ENCODE data around the gene NUDT4.
"Not testable (repeated sequence)": the region's sequence is repeated elsewhere in the genome, so short reads cannot be mapped to it uniquely, and the experiment has no call there.

The NUDT4 gene

GRCh38 chr12:93390031-93390430, 12.3 kb downstream of the NUDT4 start:
- FAIRE-seq (no peak), DNase-seq (ENCODE audit: insufficient read length, low spot score) (no peak)
- TF ChIP-seq POLR2A (IDR thresholded peaks at IDR 0.05; ENCODE audit: low read depth, low read length) (no peak), SPI1 (IDR thresholded peaks at IDR 0.05; ENCODE audit: low read depth, low read length) (no peak), TAF1 (IDR thresholded peaks at IDR 0.05; ENCODE audit: low read depth, low read length) (no peak), POLR2AphosphoS5 (IDR thresholded peaks at IDR 0.05; ENCODE audit: low read depth, low read length) (no peak), POU2F2 (IDR thresholded peaks at IDR 0.05; ENCODE audit: low read depth, low read length) (no peak), PAX5 (IDR thresholded peaks at IDR 0.05; ENCODE audit: insufficient read depth, low read length, severe bottlenecking) (no peak)

GRCh38 chr12:93390549-93391297, 13.0 kb downstream of the NUDT4 start:
- no peak for DNase-seq (ENCODE audit: insufficient read length, low spot score)
- no peak for TF ChIP-seq POLR2A (IDR thresholded peaks at IDR 0.05; ENCODE audit: low read depth, low read length)
- TF ChIP-seq PAX5 (IDR thresholded peaks at IDR 0.05; ENCODE audit: insufficient read depth, low read length, severe bottlenecking): peak; percentile 53

GRCh38 chr12:93393425-93393824, 15.7 kb downstream of the NUDT4 start:
- no peak for DNase-seq (ENCODE audit: insufficient read length, low spot score)
- no peak for TF ChIP-seq POLR2A (IDR thresholded peaks at IDR 0.05; ENCODE audit: low read depth, low read length)
- no peak for TF ChIP-seq POLR2AphosphoS5 (IDR thresholded peaks at IDR 0.05; ENCODE audit: low read depth, low read length)
- no peak for TF ChIP-seq PAX5 (IDR thresholded peaks at IDR 0.05; ENCODE audit: insufficient read depth, low read length, severe bottlenecking)
- TF ChIP-seq POU2F2 (IDR thresholded peaks at IDR 0.05; ENCODE audit: low read depth, low read length): no peak
- no peak for TF ChIP-seq TAF1 (IDR thresholded peaks at IDR 0.05; ENCODE audit: low read depth, low read length)
- no peak for TF ChIP-seq SPI1 (IDR thresholded peaks at IDR 0.05; ENCODE audit: low read depth, low read length)
- no peak for FAIRE-seq

More at GRCh38 chr12:93390549-93391297, 13.0 kb downstream of the NUDT4 start:
- FAIRE-seq: peak; percentile 66

GRCh38 chr12:93397412-93397811, 19.7 kb downstream of the NUDT4 start:
- TF ChIP-seq POLR2AphosphoS5 (IDR thresholded peaks at IDR 0.05; ENCODE audit: low read depth, low read length) (no peak), POLR2A (IDR thresholded peaks at IDR 0.05; ENCODE audit: low read depth, low read length) (no peak), PAX5 (IDR thresholded peaks at IDR 0.05; ENCODE audit: insufficient read depth, low read length, severe bottlenecking) (no peak), TAF1 (IDR thresholded peaks at IDR 0.05; ENCODE audit: low read depth, low read length) (no peak), SPI1 (IDR thresholded peaks at IDR 0.05; ENCODE audit: low read depth, low read length) (no peak)
- DNase-seq (ENCODE audit: insufficient read length, low spot score): no peak
- FAIRE-seq: no peak

GRCh38 chr12:93399183-93399863, 21.6 kb downstream of the NUDT4 start:
- peak; percentile 98 for FAIRE-seq
- not testable (repeated sequence) for DNase-seq (ENCODE audit: insufficient read length, low spot score)

GRCh38 chr12:93402333-93403311, 24.9 kb downstream of the NUDT4 start:
- no peak for FAIRE-seq
- TF ChIP-seq POLR2AphosphoS5 (IDR thresholded peaks at IDR 0.05; ENCODE audit: low read depth, low read length) (no peak), POLR2A (IDR thresholded peaks at IDR 0.05; ENCODE audit: low read depth, low read length) (no peak)
- no peak for DNase-seq (ENCODE audit: insufficient read length, low spot score)

GRCh38 chr12:93403988-93404803, 26.5 kb downstream of the NUDT4 start:
- TF ChIP-seq PAX5 (IDR thresholded peaks at IDR 0.05; ENCODE audit: insufficient read depth, low read length, severe bottlenecking) (no peak), POU2F2 (IDR thresholded peaks at IDR 0.05; ENCODE audit: low read depth, low read length) (no peak), POLR2A (IDR thresholded peaks at IDR 0.05; ENCODE audit: low read depth, low read length) (peak; percentile 56), POLR2AphosphoS5 (IDR thresholded peaks at IDR 0.05; ENCODE audit: low read depth, low read length) (no peak)
- FAIRE-seq (no peak), DNase-seq (ENCODE audit: insufficient read length, low spot score) (no peak)

GRCh38 chr12:93404961-93405849, 27.5 kb downstream of the NUDT4 start:
- TF ChIP-seq PAX5 (IDR thresholded peaks at IDR 0.05; ENCODE audit: insufficient read depth, low read length, severe bottlenecking): no peak
- no peak for TF ChIP-seq POLR2AphosphoS5 (IDR thresholded peaks at IDR 0.05; ENCODE audit: low read depth, low read length)
- no peak for TF ChIP-seq POLR2A (IDR thresholded peaks at IDR 0.05; ENCODE audit: low read depth, low read length)
- no peak for TF ChIP-seq TAF1 (IDR thresholded peaks at IDR 0.05; ENCODE audit: low read depth, low read length)
- no peak for TF ChIP-seq POU2F2 (IDR thresholded peaks at IDR 0.05; ENCODE audit: low read depth, low read length)
- TF ChIP-seq SPI1 (IDR thresholded peaks at IDR 0.05; ENCODE audit: low read depth, low read length): no peak
- DNase-seq (ENCODE audit: insufficient read length, low spot score) (no peak), FAIRE-seq (no peak)

Measured in GM12891 (cell line).